PC-3 (cell line): ENCODE data around the gene KSR1.

Experiments used
- CTCF ChIP-seq: fragments of 300-600 bp; sonication (generic); conservative IDR thresholded peaks from 2 replicates; pipeline ENCODE4 v1.5.1; 2017; ENCODE audit warnings: antibody characterized with exemption, low read depth, mild to moderate bottlenecking, low read length
- EZH2 ChIP-seq: fragments of 300-600 bp; sonication (generic); IDR thresholded peaks from one replicate; pipeline ENCODE4 v1.6.1; 2017; ENCODE audit warnings: antibody characterized with exemption, mild to moderate bottlenecking, low read length; ENCODE audit not compliant: unreplicated experiment
- EZH2phosphoT487 ChIP-seq: fragments of 300-600 bp; sonication (generic); IDR thresholded peaks from 2 replicates; pipeline ENCODE4 v1.6.1; 2018; ENCODE audit warnings: mild to moderate bottlenecking, antibody characterized with exemption, low read length, borderline replicate concordance

- TF ChIP-seq CTCF (no peak), EZH2 (no peak), EZH2phosphoT487 (no peak)
These were observed 86.7 kb downstream of the KSR1 start for GRCh38 chr17:27542841-27543463.
